NCI-H1417 treated with DMSO at 0.1 percent for 48 hours (cell line): ENCODE results near the gene DDIT3.

Source experiments
- DNase-seq: peaks from one replicate; lab custom pipeline; 2025; lab: John Stamatoyannopoulos, UW

Gene DDIT3

DNA sequence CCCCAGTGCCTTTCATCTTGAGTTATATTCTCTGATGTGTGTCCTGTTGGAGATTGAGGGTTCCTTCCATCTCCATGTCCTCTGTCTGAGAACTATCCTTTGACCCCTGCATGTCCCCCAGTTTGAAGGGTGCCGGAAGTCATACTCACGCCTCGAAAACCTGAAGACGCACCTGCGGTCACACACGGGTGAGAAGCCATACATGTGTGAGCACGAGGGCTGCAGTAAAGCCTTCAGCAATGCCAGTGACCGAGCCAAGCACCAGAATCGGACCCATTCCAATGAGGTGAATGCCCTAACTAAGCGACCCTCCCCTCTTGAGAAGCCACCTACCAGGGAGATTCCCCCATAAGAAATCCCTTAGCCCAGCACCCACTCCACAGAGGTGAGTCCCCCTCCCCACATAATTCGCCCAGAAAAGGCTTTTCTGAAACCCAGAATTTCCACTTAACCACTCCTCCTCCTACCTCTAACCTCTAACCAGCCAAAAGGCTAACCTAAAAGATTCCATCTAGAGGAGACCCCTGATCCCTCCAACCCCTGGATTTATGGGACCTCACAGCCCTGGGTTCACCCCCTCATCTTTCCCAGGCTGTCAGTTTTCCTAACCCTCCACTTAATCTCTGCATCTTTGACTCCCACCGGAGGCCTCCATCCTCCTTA lies 53.0 kb downstream of the DDIT3 start:
- no peak for DNase-seq
